ENCODE results near the gene PRRC1.

PRRC1 gene

DNA sequence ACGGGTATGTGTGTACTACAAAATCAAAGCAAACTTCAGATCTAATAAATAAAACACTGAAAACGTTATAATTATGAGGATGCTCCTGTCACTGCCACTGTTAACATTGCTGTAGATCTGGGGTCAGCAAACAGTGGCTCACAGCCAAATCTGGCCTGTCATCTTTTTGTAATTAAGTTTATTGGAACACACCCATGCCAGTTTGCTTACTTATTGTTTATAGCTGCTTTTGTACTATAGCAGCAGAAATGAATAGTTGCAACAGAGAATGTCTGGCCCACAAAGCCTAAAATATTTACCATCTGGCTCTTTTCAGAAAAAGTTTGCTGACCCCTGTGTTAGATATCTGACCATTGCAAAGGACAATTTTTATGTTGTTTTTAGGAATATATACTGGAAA, 32.1 kb downstream of the PRRC1 start:
- no peak overlapping the region for H3K27ac ChIP-seq
- TF ChIP-seq, protein P1, sequence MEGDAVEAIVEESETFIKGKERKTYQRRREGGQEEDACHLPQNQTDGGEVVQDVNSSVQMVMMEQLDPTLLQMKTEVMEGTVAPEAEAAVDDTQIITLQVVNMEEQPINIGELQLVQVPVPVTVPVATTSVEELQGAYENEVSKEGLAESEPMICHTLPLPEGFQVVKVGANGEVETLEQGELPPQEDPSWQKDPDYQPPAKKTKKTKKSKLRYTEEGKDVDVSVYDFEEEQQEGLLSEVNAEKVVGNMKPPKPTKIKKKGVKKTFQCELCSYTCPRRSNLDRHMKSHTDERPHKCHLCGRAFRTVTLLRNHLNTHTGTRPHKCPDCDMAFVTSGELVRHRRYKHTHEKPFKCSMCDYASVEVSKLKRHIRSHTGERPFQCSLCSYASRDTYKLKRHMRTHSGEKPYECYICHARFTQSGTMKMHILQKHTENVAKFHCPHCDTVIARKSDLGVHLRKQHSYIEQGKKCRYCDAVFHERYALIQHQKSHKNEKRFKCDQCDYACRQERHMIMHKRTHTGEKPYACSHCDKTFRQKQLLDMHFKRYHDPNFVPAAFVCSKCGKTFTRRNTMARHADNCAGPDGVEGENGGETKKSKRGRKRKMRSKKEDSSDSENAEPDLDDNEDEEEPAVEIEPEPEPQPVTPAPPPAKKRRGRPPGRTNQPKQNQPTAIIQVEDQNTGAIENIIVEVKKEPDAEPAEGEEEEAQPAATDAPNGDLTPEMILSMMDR (IDR thresholded peaks at IDR 0.05), result no peak
- no peak for TF ChIP-seq ZFX (IDR thresholded peaks at IDR 0.05; ENCODE audit: borderline replicate concordance)

DNA sequence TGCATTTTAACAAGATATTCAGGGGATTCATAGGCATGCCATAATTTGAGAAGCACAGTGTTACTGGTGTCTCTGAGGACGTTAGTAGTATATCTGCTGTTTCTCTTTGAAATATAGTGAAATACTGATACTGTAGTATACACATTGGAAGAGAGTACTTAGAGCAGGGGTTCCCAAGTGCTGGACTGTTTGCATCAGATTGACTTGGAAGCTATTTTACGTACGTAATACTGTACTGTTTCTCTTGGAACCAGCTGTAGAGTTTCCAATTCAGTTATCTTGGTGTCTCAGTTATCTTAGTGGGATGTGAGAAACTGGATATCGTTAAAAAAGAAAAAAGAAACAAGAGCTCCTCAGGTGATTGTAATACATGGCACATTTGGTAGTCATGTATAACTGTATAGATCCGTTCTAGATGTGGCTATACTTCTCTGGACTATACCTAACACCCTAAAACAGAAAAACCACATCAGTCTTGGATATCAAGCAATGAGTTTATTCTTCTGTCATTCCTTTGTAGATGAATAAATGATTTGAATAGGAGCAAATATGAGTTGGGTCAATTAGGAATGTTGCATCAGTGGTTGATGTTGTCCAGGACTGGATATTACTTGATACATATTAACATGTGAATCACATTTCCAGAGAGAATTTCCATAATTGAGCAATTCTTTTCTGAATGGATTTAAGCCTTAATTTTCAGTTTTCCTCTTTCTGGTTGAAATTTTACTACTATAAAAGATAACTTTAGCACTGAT, 33.4 kb downstream of the PRRC1 start:
- H3K27ac ChIP-seq, result no peak overlapping the region
- no peak for TF ChIP-seq ZFX (IDR thresholded peaks at IDR 0.05; ENCODE audit: borderline replicate concordance)
- TF ChIP-seq, protein P1 (IDR thresholded peaks at IDR 0.05), result no peak

DNA sequence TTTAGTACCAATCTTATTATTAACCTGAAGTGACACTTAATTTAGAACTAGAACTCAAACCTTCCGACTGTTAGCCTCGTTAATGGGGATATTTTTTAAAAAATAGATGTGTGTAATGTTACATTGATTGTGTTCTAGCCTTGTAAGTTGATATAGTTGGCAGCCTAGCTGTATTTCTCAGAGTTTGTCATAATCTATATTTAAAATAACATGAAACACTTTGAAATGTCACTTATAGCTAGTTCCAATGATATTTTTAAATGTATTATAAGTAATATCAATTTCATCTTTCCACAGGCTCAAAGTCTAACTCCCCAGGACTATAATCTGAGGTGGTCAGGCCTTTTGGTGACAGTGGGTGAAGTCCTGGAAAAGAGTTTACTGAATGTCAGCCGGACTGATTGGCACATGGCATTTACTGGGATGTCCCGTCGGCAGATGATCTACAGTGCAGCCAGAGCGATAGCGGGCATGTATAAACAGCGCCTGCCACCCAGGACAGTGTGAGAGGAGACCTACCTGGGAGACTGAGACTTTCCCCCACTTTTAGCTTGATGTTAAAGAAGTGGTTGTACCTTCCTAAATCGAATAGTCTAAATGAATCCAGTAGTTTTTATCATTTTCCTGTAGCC, 34.1 kb downstream of the PRRC1 start:
- no peak overlapping the region for H3K27ac ChIP-seq
- TF ChIP-seq ZFX (IDR thresholded peaks at IDR 0.05; ENCODE audit: borderline replicate concordance), result no peak
- TF ChIP-seq, protein P1 (IDR thresholded peaks at IDR 0.05), result no peak

DNA sequence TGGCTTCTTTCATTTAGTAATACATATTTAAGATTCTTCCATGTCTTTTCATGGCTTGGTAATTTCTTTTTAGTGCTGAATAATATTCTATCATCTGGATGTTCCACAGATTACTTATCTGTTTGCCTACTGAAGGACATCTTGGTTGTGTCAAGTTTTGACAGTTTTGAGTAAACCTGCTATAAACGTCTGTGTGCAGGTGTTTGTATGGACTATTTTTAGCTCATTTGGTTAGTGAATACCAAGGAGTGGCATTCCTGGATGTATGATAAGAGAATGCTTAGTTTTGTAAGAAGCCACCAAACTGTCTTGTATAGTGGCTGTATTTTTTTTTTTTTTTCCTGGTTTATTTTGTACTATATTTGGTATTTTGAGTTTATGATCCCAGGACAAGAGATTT, 38.4 kb downstream of the PRRC1 start:
- TF ChIP-seq, protein P1 (IDR thresholded peaks at IDR 0.05), result no peak
- TF ChIP-seq ZFX (IDR thresholded peaks at IDR 0.05; ENCODE audit: borderline replicate concordance), result no peak
- H3K27ac ChIP-seq, result no peak overlapping the region

DNA sequence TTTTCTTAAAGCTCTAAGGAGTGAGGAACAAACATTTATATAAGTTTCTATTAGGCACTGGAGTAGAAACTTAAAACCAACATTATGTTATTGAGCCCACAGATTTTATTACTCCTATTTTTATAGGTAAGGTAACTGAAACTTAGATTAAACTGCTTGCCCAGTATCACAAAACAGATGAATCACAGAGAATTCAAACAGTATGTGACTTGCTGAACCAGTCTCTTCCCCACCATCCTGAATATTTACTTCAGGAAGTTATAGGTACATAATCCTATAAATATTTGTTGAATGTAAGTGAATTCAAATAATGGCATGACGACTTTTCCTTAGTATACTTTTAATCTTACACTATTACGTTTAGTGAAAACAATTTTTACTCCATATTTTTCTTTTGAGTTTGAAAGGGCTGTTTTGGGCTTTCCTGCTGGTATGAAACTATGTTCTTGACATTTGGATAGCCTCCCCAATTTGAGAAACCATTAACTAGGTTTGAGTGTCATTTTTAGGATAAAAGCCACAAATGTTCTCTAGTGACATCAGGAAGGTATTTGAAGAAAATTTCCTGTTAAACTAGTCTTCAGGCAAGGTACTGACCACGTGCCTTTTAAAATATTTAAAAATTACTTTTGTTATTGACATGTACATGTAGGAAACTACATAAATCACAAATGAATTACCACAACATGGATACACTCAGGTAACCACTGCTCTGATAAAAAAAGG, 39.3 kb downstream of the PRRC1 start:
- no peak overlapping the region for H3K27ac ChIP-seq
- TF ChIP-seq, protein P1 (IDR thresholded peaks at IDR 0.05), result no peak
- TF ChIP-seq ZFX (IDR thresholded peaks at IDR 0.05; ENCODE audit: borderline replicate concordance), result no peak

DNA sequence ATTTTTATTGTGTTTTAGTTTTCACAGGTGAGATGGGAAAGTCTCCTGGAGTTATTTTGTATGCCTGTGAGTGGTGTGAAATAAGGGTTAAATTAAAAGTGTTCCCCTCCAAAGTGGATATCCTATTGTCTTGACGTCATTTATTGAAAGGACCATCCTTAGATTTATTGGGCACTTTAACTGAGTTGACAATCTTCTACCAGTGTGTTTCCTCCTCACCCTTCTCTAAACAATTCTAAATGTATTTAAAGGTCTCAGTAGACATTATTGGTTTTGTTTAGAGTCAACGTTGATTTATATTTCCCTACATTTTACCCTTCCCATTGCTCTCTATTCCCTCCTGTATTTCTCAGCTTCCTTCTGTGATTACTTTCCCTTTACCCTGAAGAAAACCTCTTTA, 40.8 kb downstream of the PRRC1 start:
- TF ChIP-seq, protein P1 (IDR thresholded peaks at IDR 0.05), result no peak
- TF ChIP-seq ZFX (IDR thresholded peaks at IDR 0.05; ENCODE audit: borderline replicate concordance), result no peak

DNA sequence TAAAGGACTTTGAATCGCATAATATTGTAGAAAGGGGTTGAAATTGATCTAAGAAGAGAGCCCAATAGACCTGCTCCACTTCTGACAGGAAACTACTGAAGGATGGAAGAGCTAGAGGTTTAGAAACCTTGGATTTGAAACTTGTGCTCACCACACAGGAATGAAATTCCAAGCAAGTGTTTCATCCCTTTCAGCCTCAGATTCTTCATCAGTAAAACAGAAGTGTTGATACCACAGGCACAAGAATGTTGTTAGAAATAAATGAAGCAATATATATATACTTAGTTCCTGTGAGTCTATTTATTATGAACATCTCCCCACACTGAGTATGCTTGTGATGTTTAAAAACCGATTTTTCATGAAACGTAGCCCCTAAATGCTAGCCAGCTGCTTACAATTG, 43.8 kb downstream of the PRRC1 start:
- TF ChIP-seq, protein P1 (IDR thresholded peaks at IDR 0.05), result no peak
- no peak for TF ChIP-seq ZFX (IDR thresholded peaks at IDR 0.05; ENCODE audit: borderline replicate concordance)
- no peak overlapping the region for H3K27ac ChIP-seq

More for the DNA sequence above, 40.8 kb downstream of the PRRC1 start:
- H3K27ac ChIP-seq, result no peak overlapping the region
